HG03354 (cell line): Measurements from ENCODE around the gene NLGN1.

Experiments
- ATAC-seq: cut with Tn5 transposase; IDR thresholded peaks from one replicate; pipeline ENCODE4 v1.9.1; 2021; ENCODE audit warnings: mild to moderate bottlenecking; ENCODE audit not compliant: unreplicated experiment, poor library complexity, severe bottlenecking

Gene NLGN1

DNA sequence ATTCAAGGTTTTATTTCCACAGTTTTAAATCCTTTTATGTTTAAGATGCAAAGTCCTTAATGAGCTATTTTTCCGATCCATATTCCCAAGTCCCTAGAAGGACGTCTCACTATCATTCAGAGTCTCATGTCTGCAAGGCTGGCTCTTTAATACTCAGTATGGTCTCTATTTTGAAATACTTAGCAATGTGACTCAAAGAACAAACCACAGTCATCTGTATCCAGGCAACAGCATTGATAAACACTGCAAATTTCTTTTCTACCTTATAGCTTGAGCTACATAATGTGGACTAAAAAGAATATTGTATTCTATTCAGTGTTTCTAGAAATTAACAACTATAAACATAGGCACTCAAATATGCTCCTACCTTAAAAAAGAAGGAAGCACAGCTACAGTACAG lies 873.3 kb downstream of the NLGN1 start:
- no peak for ATAC-seq

DNA sequence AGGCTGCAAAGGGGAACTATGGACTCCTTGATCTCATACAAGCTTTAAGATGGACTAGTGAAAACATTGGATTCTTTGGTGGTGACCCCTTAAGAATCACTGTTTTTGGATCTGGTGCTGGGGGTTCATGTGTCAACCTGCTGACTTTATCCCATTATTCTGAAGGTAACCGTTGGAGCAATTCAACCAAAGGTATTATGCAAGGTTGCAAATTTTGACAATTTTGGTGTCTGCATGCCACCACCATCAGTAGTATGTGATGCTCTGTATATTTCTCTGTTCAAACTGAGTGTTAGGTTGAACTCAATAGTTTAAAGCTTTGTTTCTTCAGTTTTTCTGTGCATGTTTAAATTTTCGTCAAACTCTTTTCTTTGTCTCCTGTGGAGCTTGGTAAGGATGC lies 877.8 kb downstream of the NLGN1 start:
- ATAC-seq: no peak

DNA sequence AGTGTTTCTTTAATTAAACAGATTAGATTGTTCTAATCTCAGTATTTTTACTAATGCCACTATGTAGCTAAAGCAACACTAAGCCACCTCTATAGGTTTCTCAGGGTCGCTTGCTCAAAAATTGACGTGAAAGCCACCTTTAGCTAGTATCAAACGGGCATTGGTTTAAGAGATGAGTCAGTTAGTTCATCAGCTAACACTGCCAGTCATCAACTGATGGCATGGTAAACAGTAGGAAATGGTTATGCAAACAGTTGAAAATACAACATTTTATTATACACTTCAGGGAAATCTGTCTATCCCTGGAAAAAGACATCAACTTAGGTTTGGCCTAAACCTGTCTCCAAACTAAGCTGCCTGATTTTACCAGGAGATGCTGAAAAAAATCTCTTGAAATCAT lies 879.3 kb downstream of the NLGN1 start:
- no peak for ATAC-seq

DNA sequence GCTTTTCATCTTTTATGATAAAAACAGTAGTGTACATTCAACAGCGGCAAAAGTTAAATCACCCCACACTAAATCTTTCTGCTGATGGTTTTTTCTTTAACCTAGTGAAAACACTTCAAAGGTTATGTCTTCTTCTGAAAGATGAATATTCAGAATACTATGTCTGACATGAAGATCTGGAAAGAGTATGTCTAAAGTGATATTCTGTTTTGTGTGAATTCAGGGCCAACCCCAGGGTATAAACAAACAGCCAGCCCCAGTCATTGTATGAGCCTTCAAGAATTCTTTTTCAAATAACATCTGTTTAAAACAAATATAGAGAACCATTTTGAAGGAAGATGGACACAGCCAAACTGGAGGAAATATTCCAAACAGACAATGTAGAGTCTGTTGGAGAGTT lies 880.5 kb downstream of the NLGN1 start:
- no peak for ATAC-seq

DNA sequence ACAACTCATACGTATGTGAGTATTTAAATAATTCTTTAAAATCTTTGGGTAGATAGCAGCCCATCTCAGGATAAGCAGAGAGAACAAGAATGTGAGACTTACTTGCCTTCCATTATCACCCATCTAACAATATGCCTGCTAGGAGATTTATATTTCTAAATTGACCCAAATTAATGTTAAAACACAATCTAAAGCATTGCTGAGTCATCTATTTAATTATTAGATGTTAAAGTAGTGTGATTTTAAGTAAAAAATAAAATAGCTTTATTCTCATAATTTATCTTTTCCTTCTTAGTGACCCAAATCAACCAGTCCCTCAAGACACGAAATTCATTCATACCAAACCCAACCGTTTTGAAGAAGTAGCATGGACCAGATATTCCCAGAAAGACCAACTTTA lies 882.6 kb downstream of the NLGN1 start:
- ATAC-seq: no peak

DNA sequence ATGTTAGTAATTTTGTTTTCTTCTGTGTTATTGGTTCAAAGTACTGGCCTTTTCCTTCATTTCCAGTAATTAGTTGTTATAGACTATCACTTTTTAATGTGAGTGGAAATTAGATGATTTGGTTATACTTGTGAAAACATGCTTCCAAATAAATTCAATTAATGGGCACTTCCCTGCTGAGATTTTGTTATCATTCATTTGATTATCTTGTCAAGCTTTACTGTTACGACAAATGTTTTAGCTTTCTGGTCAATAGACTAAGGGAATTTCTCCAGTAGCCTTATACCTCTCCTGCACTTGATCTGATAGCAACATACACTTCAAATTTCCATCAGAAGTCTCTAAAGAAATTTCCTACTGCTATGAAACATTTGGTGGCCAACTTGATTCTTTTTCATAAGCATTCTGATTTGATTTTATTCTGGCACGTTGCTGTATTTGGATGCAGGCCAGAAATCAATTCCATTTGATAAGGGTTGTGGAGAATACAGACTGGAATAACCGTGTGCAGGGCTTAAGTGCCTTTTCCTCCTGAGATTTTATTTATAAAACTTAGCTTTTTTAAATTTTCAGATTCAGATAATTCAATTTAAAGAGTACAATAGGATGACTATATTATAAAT lies 887.8 kb downstream of the NLGN1 start:
- ATAC-seq: no peak

DNA sequence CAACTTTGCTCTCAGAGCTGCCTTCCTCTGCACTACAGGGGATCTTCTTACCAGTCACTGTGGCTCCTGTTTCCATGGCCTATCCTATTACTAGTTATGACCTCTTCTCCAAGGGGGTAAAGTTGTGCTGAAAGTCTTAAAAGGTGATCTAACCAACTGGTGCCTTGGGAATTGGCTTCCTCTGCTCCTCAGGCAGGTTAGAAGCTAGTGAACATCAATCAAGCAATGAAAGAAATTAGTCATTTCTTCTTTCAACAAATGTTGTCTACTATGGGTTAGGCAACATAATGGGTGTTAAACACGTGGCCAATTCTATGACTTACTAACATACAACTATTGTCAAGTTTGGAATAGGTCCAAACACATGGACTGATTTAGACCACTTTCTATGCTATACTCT lies 890.2 kb downstream of the NLGN1 start:
- ATAC-seq: no peak

DNA sequence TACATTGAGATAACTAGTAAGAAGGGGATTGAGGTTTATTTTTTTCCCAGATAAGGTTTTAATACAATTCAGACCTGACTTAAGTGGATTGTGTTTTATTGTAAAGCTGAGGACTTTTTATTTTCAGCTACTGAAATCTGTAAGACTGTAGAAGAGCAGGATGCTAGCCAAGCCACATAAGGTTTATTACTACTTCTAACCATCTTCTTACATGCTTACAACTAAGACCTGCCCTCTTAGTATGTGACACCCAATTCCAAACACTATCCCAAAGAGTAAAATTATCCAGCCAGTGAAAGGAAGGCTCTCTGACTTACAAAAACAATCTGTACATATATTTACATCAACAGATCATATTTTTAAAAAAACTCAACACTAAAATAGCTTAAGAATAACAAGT lies 897.1 kb downstream of the NLGN1 start:
- ATAC-seq: no peak

DNA sequence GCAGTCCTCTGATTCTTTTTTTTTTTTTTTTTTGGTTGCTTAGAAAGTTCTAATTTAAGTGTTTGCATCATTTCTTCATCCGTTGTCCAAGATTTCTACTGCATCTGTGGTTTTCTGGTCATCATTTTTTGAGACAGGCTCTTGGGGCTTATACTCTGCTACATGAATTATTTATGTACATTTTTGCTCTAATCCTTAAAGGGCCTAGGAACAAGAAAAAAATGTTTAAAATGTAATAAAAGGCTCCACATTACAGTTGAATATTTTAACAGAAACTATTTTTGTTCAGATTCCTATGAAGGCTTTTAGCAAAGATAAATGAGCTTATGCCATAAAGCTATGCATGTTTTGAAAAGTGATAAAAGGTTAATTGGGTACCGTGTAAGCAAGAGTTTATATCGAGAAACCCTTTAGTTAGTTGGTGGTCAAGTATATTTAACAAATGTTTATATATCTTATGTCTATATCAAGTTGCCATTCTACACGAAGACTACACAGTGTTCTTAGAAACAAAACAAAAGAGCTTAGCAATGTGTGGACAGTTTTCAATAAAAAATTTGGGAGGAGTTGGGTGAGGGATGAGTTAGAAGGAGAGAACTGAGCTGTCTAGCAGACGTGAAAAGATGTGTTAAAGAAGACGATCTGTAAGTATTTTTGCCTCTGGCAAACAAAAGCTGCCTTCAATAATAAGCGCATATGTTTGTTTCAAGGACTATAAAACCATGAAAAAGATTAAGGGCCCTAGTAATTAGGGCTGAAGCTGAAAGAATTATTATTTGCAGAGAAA lies 898.0 kb downstream of the NLGN1 start:
- ATAC-seq: no peak

DNA sequence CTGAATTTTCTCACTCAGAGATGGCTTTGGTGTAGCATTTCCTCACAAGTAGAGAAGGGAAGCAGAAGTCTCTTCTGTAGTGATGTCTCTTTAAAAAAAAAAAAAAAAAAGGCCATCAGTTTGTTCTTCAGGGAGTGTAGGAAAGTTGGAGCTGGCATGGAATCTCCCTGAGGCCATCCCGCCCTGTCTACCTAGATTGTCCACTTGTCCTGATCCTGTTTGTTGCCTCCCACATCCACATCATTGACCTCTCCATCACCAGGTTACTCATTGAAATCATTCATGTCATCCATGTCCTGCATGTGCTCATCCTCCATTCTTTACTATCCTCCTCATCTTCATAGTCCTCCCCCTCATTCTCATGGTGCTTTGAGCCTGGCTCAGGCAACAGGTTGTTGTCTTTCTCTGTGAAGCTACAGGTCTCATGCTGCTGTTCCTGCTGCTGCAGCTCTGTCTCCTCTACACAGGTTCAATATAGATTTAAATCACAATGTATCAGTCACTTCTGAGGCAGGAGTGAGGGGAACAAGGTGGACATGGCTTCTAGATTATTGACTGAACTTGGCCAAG lies 905.3 kb downstream of the NLGN1 start:
- no peak for ATAC-seq

DNA sequence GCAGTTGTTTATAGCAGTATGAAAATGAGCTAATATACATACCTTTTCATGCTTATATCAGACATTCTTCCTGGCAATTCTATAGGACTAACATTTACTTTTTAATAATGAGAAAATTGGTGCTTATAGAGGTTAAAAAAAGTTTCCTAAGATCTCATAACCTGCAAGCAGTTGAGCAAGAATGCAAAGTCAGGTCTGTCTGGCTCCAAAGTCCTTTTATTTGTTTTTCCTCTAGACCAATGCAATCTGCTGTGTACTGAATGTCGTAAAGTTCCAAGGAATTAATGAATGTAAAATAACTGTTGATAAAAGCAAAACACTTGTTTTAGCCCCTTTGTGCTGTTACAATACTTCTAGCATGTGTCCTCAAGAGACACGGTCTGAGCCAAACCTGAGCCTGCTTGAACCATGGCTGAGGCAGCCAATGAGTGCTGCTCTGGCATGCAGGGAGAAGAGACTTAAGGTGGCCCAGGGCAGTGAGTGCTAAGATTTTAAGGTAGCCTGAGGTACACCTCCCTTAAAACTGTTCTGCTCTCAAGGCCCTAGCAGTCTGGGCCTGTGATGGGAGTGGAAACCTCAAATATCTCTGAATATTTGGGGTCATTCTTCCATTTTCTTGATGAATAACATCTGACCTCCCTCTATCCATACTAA lies 906.5 kb downstream of the NLGN1 start:
- ATAC-seq: no peak

DNA sequence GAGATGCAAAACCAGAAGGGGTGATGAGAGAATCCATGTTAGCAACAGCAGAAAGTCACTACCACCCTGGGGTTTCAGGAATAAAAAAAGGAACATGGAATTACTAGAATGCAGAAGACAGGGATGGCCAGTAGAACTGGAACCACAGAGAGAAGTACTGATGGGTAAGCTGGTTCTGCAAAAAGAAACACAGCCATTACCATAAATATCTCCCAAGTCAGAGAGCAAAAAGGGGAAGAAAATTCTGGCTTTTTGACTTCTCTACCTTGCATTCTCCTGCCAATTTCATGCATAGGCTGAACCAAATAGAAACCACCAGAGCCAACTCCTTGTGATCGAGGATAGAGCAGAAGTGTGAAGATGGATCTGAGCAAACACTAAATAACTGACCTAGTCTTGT lies 911.2 kb downstream of the NLGN1 start:
- no peak for ATAC-seq

DNA sequence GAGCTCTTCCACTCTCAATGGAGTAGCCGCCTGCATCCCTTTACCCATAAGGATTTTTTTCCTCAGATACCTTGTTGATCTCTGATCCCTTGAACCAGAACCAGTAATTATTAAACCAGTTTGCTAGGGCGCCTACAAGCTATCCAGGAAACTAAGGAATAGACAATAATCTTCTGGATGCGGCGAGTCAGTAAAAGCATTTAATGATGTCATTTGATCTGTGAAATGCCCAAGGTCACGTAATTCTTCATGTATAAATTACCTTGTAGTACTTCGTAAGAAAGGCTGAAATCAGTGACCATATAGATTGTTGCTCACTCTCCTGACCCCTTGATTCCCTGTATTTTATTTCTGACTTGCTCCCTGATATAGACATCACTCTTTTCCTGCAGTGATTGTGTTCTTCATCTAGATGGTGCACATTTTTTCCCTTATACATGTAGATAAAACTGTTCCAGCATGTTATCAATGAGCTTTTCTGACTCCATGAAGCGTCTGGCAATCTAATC lies 913.0 kb downstream of the NLGN1 start:
- ATAC-seq: no peak

DNA sequence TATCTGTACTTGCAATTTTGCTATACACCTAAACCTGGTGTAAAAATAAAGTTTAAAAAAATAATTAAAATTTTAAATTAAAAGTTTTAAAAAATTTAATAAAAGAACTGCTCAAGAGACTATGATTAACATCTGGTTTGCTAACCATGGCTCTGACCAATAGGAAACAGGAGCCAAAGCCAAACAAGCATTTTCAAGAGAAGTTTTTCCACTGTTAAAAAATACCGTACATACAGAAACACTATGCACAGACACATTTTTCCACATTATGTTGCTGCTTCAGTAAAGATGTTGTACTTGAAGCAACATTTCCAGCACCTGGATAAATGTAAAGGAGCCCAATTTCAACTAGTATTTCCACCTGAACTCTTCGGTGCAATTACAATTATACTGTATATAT lies 917.7 kb downstream of the NLGN1 start:
- ATAC-seq: no peak

DNA sequence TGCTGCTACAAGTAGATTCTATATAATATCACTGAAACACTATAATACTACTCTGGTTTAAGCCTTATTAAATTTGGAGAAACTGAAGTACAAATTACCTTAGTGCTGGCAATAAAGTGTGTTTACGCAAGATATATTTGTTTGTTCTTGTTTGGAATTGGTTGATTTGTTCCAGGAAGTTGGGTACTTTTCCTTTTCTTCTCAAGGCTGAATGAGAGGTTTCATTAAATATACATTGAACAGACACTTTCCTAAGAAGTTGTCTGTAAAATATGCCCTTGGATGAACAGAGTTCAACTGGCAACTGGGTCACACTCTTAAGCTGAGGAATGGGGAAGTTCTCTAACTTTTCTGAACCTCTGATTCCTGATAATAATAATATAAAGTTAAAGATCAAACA lies 919.5 kb downstream of the NLGN1 start:
- no peak for ATAC-seq

DNA sequence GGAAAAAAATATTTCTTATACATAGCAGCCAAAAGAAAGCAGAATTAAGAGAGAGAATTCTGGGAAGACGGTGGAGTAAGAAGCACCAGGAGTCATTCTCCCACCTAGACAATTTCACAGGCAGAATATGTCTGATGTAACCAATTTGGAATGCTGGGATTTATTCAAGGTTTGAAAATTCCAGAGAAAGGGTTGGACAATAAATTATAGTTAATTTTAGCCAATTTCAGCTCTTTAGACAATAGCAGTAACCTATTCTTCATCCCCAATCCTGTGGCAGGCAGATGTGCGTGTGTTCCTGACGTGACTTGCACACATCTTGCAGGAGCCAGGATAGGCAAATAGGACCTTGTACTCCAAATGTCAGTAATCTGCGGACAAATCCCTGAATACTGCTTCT lies 920.6 kb downstream of the NLGN1 start:
- ATAC-seq: no peak

DNA sequence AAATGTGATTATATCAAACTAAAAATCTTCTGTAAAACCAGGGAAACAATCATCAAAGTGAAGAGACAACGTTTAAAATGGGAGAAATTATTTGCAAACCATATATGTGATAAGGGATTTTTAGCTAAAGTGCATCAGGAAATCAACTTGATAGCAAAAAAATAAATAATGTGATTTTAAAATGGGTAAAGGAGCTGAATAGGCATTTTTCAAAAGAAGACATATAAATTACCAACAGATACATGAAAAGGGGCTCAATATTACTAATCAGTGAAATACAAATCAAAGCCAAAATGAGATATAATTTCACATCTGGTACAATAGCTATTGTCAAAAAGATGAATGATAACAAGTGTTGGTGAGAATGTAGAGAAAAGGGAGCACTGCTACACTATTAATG lies 924.0 kb downstream of the NLGN1 start:
- ATAC-seq: no peak

DNA sequence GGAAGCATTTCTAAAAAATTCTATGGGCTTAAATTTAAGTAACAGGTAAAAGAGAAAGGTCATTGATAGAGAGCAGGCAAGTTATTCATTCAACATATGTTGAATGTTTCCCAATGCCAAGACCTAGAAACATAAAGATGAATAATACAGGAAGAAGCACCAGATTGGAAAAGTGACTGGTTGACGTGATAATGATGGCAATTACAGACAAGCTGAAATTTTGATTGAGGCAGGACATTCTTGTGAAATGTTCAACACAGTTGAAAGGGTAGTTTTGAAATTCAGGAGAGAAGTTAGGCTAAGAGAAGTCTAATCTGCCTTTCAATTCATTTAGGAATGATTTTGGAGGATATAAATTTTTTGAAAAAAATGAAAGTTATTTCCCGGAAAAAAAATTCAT lies 925.2 kb downstream of the NLGN1 start:
- no peak for ATAC-seq

DNA sequence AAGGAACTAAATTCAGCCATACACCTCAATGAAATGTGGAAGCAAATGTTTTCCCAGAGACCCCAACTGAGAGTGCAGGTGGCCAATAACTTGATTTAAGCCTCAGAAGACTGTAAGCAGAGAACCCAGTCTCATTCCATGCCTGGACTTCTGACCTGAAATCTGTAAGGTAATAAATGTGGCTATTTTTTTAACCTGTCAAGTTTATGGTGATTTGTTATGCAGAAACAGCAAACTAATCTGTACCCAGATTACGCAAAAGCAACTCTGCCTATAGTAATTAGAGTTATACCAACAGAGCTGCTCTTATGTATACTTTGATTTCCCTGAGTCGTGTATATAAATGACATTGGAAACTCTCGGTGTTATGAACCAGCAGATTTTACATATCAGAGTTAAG lies 927.6 kb downstream of the NLGN1 start:
- no peak for ATAC-seq

DNA sequence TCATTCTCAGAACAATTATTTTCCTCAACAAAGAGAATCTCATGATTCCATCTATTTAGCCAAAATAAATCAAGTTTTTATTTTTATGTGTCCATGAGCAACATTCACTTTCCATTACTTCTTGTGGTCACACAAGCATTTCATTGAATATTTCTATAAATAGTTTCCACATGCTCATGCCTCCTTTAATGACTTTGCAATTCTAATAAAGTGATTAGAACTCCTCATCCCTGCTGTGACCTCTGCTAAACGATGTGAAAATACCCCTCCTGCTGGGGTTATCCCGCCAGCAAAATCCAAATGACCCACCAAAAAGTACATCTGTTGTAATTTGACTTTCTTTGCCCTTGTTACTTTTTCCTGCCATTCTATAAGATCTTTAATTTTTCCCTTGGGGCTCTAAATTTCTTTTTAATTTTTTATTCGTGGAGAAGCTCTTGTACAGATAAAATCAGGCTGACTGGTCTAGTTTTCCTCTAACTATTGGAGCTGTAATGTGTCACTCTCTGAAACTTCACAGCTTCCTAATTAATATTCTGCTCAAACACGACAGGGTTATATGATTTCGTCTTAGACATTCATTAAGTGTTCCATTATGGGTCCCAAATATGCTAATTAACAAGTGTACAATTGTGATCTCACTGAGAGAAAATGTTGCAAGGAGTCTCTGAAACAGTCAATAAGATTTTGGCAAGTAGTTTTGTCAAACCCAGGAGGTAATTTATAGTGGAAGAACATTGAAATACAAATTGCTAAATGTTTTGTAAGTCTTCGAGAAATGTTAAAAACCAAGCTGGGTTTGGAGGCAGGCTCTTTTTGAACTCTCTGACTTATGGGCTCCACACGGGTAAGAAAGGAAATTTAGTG lies 928.5 kb downstream of the NLGN1 start:
- ATAC-seq: no peak
